Lower leg skin (tissue), 3 donors: Measurements from ENCODE around the gene FAM234A.

ENCODE experiments used
- CTCF ChIP-seq, 3 donors: fragments of 450-650 bp; IDR thresholded peaks; one replicate each; pipeline ENCODE4 v1.5.1; 2016; ENCODE audit warnings: antibody characterized with exemption in 3 of 3, mild to moderate bottlenecking in 3 of 3, moderate library complexity in 2 of 3
- POLR2A ChIP-seq, 2 donors: fragments of 450-650 bp; IDR thresholded peaks; one replicate each; pipeline ENCODE4 v1.6.1; 2016 to 2017; ENCODE audit warnings: antibody characterized with exemption in 2 of 2, mild to moderate bottlenecking in 1 of 2, moderate library complexity in 1 of 2

GRCh38 chr16:289395-289997 lies 54.9 kb downstream of the FAM234A start:
- TF ChIP-seq CTCF (IDR thresholded peaks at IDR 0.05), result no peak
- no peak for TF ChIP-seq POLR2A (IDR thresholded peaks at IDR 0.05)
